Uterus (tissue), 2 donors: ENCODE data around the gene VPS9D1.

Source experiments
- POLR2A ChIP-seq, 2 donors: fragments of 450-650 bp; IDR thresholded peaks; one replicate each; pipeline ENCODE4 v1.6.1; 2016; ENCODE audit warnings: antibody characterized with exemption in 2 of 2, mild to moderate bottlenecking in 1 of 2, moderate library complexity in 1 of 2
- TF ChIP-seq, protein P1 (sequence below), 4 experiments: fragments of 200-600 bp in 2 of 4; fragments of 450-650 bp in 2 of 4; sonication (generic) in 2 of 4; IDR thresholded peaks; one replicate each; pipeline ENCODE4 v1.5.1; 2016 to 2019; ENCODE audit warnings: antibody characterized with exemption in 4 of 4, mild to moderate bottlenecking in 2 of 4, moderate library complexity in 1 of 4

GRCh38 chr16:89700100-89700648, 20.5 kb downstream of the VPS9D1 start:
- TF ChIP-seq, protein P1, sequence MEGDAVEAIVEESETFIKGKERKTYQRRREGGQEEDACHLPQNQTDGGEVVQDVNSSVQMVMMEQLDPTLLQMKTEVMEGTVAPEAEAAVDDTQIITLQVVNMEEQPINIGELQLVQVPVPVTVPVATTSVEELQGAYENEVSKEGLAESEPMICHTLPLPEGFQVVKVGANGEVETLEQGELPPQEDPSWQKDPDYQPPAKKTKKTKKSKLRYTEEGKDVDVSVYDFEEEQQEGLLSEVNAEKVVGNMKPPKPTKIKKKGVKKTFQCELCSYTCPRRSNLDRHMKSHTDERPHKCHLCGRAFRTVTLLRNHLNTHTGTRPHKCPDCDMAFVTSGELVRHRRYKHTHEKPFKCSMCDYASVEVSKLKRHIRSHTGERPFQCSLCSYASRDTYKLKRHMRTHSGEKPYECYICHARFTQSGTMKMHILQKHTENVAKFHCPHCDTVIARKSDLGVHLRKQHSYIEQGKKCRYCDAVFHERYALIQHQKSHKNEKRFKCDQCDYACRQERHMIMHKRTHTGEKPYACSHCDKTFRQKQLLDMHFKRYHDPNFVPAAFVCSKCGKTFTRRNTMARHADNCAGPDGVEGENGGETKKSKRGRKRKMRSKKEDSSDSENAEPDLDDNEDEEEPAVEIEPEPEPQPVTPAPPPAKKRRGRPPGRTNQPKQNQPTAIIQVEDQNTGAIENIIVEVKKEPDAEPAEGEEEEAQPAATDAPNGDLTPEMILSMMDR (IDR thresholded peaks at IDR 0.05) = peak; percentile 66 to 92 (median 84)
- TF ChIP-seq POLR2A (IDR thresholded peaks at IDR 0.05) = peak; percentile 42 to 56
